ENCODE measurements around the gene AIM2.
"Not testable (repeated sequence)": the region's sequence is repeated elsewhere in the genome, so short reads cannot be mapped to it uniquely, and the experiment has no call there.

Gene AIM2

GRCh38 chr1:159076438-159077119 is at the start of gene AIM2:
TSS of gene AIM2 (minus strand) at chr1:159076766. CDS start at chr1:159073499, 3,267 bp downstream.
- FAIRE-seq, result no peak

- FAIRE-seq, result no peak
Observed at GRCh38 chr1:159123587-159123986, 47.0 kb upstream of the AIM2 start.

- no peak for FAIRE-seq
Observed at GRCh38 chr1:159122005-159122621, 45.5 kb upstream of the AIM2 start.

- no peak for FAIRE-seq
Observed at GRCh38 chr1:159121526-159121925, 45.0 kb upstream of the AIM2 start.

GRCh38 chr1:159120317-159120716 is 43.8 kb upstream of the AIM2 start:
- FAIRE-seq, result no peak

GRCh38 chr1:159113596-159114433 is 37.2 kb upstream of the AIM2 start:
- no peak for FAIRE-seq

- not testable (repeated sequence) for FAIRE-seq
Observed at GRCh38 chr1:159103021-159103420, 26.5 kb upstream of the AIM2 start.

GRCh38 chr1:159100589-159100988 is 24.0 kb upstream of the AIM2 start:
- FAIRE-seq, result no peak

GRCh38 chr1:159098596-159098995 is 22.0 kb upstream of the AIM2 start:
- FAIRE-seq, result no peak

- no peak for FAIRE-seq
Observed at GRCh38 chr1:159092036-159092760, 15.6 kb upstream of the AIM2 start.

- no peak for FAIRE-seq
Observed at GRCh38 chr1:159091607-159092031, 15.1 kb upstream of the AIM2 start.

- FAIRE-seq, result no peak
Observed at GRCh38 chr1:159091180-159091560, 14.6 kb upstream of the AIM2 start.

- FAIRE-seq, result no peak
Observed at GRCh38 chr1:159090286-159091179, 14.0 kb upstream of the AIM2 start.

GRCh38 chr1:159089184-159089791 is 12.7 kb upstream of the AIM2 start:
- FAIRE-seq, result no peak

GRCh38 chr1:159088546-159089183 is 12.1 kb upstream of the AIM2 start:
- no peak for FAIRE-seq

- no peak for FAIRE-seq
Observed at GRCh38 chr1:159088050-159088449, 11.5 kb upstream of the AIM2 start.

GRCh38 chr1:159084867-159085266 is 8.3 kb upstream of the AIM2 start:
- FAIRE-seq, result no peak

- no peak for FAIRE-seq
Observed at GRCh38 chr1:159084152-159084551, 7.6 kb upstream of the AIM2 start.

GRCh38 chr1:159083013-159083412 is 6.4 kb upstream of the AIM2 start:
- no peak for FAIRE-seq

- FAIRE-seq, result no peak
Observed at GRCh38 chr1:159081626-159082025, 5.1 kb upstream of the AIM2 start.

GRCh38 chr1:159079525-159079924 is 3.0 kb upstream of the AIM2 start:
- FAIRE-seq, result no peak

All from A204.1 (cell line).